ENCODE results near the gene ENTPD8.

GRCh38 chr9:137476856-137477255 lies 35.7 kb upstream of the ENTPD8 start:
- no peak for TF ChIP-seq CTCF (IDR thresholded peaks at IDR 0.05)
- no peak for TF ChIP-seq EP300 (IDR thresholded peaks at IDR 0.05)
- TF ChIP-seq POLR2A (IDR thresholded peaks at IDR 0.05) = no peak

Data from gastroesophageal sphincter (tissue), 3 donors.